GM21528 (cell line): ENCODE measurements around the gene HDAC4.

Experiments
- ATAC-seq: cut with Tn5 transposase; IDR thresholded peaks from one replicate; pipeline ENCODE4 v1.9.1; 2021; ENCODE audit warnings: mild to moderate bottlenecking, moderate library complexity; ENCODE audit not compliant: unreplicated experiment, low FRiP score

Gene HDAC4

DNA sequence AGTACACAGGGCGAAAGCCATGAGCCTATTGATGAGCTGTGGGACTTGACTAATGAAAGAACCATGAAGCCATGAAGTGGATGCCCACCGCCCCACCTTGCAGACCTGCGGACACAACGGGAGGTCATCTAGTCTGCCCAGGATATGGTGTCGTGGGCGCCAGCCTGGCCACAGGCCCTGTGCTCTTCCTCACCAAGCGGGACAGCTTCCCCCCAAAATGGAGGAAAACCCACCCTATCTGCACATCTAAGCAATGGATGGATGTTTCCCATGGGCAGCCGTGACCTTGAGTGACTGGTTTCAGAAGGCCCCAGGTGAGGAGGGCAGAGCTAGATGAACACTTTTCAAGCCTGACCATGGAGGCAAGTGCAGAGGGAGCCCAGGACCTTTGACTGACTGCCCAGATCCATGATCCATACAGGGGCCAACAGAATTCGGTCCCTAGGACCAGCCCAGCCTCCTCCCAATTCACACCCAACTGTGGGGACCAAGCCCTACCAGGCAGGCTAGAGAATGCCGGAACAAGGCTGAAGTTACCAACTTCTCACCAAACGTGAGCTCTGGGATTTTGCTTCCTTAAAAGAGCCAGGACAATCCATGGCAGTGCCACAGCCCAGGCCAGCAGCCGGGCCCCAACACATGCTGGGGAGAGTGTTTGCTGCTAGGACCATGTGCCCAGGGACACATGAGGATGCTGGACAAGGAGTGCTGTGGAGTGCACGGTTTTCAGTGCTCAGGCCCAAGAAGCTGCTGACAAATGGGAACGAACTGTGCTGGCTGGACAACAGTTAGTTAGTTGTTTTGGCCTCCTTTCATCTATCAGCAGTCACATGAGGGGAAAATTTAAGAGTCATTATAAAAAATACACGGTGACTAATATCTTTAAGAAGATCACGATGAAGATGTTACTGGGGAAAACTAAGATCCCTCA is 249.4 kb downstream of the HDAC4 start:
- no peak for ATAC-seq

DNA sequence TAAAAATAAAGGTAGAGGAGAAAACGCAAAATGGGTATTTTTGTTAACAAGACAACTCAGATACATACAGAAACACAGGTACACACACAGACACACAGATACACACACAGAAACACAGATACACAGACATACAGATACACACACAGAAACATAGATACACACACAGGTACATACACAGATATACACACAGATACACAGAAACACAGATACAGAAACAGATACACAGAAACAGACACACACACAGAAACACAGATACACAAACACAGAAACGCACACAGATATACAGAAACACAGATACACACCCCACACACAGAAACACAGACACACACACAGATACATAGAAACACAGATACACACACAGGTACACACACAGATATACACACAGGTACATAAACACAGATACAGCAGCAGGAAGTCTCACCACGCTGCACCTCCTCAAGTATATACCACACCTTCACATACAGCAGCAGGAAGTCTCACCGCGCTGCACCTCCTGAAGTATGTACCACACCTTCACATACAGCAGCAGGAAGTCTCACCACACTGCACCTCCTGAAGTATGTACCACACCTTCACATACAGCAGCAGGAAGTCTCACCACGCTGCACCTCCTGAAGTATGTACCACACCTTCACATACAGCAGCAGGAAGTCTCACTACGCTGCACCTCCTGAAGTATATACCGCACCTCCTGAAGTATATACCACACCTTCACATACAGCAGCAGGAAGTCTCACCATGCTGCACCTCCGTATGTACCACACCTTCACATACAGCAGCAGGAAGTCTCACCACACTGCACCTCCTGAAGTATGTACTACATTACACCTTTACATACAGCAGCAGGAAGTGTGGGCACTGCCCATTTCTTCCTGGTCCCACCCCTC is 250.5 kb downstream of the HDAC4 start:
- no peak for ATAC-seq

- no peak for ATAC-seq
Measured at GRCh38 chr2:239149501-239149900, 251.3 kb downstream of the HDAC4 start.

GRCh38 chr2:239148495-239149200 is 252.2 kb downstream of the HDAC4 start:
- ATAC-seq = no peak

DNA sequence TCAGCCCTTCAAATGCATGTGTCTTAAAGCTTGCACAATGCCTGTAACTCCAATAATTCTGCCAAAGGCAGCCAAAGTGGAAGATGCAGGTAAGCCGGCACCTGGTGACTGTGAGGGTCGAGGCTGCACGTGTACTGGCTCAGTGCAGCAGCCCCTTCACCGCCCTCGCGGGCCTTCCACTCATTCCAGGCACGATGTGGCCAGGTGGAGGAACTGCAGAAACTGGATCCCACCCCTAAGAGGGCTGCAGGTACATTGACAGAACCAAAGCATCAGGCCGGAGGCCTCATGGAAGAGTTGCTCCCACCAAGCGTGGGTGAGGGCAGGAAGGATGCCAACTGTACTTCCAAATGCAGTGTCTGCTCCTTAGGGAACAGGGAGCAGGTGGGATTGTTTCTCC is 253.4 kb downstream of the HDAC4 start:
- no peak for ATAC-seq

DNA sequence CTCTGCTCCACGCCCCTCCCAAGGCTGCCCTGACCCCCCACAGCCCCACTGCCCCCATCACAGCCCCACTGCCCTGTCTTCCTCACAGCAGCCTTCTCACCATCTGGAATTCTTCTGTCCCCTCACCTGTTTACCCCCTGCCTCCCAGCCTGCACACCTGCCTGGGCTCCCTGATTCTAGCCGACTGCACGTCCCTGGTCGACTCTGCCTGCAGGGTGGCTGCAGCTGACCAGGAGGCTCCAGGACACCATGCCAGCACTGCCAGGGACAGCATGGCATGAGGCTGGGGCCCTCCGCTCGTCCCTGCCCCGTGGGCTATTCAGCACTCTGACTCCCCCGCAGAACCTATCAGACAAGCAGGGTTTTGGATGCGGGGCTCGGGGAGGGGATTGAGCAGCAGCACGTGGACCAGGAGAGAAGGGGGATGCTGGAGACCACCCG is 254.1 kb downstream of the HDAC4 start:
- no peak for ATAC-seq

GRCh38 chr2:239146011-239146641 is 254.7 kb downstream of the HDAC4 start:
- no peak for ATAC-seq

GRCh38 chr2:239145601-239146000 is 255.2 kb downstream of the HDAC4 start:
- ATAC-seq = no peak

DNA sequence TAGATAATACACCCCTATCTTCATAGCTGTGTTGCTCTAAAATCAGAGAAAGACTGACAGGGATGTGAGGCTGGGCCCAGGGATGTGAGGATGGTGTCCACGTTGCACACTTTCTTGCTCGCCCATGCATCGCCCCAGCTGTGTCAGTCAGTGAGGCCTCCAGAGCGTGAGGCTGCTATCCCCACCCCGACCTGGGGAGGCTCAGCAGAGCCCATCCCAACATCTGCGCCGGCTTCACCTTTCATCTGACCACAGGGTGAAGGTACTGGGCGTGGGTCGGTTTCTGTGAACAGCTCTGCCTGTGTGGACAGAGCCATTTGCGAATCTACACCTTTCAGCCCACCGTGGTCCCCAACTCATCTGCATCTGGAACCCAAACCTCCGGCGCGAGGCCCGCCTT is 255.7 kb downstream of the HDAC4 start:
- ATAC-seq = no peak

GRCh38 chr2:239144713-239144999 is 256.2 kb downstream of the HDAC4 start:
- no peak for ATAC-seq

GRCh38 chr2:239143858-239144712 is 256.7 kb downstream of the HDAC4 start:
- no peak for ATAC-seq

GRCh38 chr2:239142806-239143205 is 258.0 kb downstream of the HDAC4 start:
- ATAC-seq = no peak

DNA sequence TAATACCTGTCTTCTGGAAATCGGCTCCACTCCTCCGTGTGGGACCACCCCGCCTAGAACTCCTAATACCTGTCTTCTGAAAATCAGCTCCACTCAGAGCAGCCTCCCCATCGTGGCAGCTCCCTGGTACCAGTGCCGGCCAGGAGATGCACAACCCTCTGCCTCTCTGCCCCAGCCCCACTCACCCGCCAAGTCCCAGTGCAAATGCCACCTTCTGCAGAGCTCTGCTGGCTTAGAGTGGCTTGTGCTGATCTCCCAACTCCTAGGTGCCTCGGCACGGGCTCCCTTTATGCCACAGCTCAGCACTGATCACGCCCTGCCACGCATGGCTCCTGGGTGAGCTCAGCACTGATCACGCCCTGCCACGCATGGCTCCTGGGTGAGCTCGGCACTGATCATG is 258.5 kb downstream of the HDAC4 start:
- no peak for ATAC-seq

DNA sequence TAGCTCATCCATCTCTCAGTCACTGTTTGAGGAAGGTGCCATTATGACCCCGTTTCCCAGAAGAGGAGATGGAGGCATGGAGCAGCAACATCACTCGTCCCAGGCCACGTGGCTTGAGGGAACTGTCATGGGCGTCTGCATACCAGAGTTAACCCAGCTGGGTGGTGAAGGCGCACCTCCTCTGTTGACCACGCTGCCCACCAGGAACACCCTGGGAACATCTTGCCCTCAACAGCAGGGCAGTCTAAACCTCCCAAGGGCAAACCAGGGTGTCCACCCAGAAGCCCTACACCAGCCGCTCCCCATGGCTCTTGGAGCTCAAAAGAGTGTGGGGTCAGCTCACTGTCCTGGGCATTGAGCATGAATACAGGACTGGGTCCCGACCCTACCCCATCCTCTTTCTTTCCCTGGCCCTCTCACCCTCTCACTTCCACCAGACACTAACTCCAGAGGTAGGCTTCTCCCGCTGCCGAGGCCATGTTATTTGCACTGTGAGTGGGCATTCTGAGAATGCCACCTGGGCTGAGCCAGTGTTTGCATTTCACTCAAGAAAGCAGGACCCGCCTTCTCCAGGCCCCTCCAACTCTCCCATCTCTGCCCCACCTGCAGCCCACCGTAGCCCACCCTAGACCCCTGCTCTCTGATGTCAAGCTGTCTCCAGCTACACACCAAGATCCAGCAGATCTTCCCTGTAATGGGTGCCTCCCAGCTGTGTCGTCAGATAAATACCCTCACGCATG is 259.6 kb downstream of the HDAC4 start:
- no peak for ATAC-seq

GRCh38 chr2:239140346-239141020 is 260.3 kb downstream of the HDAC4 start:
- no peak for ATAC-seq

- no peak for ATAC-seq
Measured at GRCh38 chr2:239139566-239139965, 261.3 kb downstream of the HDAC4 start.

GRCh38 chr2:239139101-239139500 is 261.7 kb downstream of the HDAC4 start:
- ATAC-seq = no peak

DNA sequence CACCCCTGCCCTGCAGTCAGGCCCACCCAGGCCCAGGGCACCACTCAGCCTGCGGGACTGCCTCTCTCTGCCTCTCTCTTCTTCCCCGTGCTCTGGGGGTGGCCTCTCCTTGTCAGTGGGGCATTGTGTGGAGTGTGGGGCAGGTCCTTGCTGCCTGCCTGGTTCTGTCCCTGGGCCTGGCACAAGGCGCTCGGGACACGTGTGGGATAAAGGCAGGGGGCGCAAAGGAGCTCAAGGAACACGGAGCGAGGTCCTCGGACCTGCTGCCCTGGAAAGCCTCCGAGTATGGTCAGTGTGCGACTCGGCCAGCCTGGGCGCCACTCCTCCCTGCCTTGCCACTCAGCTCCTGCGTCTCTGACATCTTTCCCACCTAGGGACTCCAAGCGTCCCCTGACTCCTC is 262.2 kb downstream of the HDAC4 start:
- ATAC-seq = no peak
